CD4-positive, alpha-beta T cell (primary cell): ENCODE results near the gene PHAF1. TPM values are rescaled to one million over a fixed set of nuclear protein-coding genes. Genes with fewer than 3 reads are reported as not detected.

Source experiments
- ATAC-seq: fragments of 200-7000 bp; cut with Tn5 transposase; one replicate; pipeline ENCODE4 v1.10.0; 2022; ENCODE audit warnings: mild to moderate bottlenecking; ENCODE audit not compliant: poor library complexity
- CTCF ChIA-PET: fragments of 350-600 bp; sonication (Branson Sonifier 250); formaldehyde crosslinking; loops from one replicate; lab custom pipeline; 2021; ENCODE audit warnings: antibody characterized with exemption, inconsistent platforms; lab: Charles Lee
- POLR2A ChIA-PET: fragments of 350-600 bp; sonication (Branson Sonifier 250); formaldehyde crosslinking; loops from one replicate; lab custom pipeline; 2021; ENCODE audit warnings: antibody characterized with exemption, inconsistent platforms; lab: Charles Lee
- DNase-seq, 14 experiments: peaks; one replicate each; pipeline ENCODE4 v3.0.0-alpha.2; 2013 to 2020; ENCODE audit warnings: mixed read lengths in 2 of 14
- H3K27ac ChIP-seq, 2 donors: one replicate each; pipeline versions ENCODE4 v1.5.1 to v1.7.0; 2013; ENCODE audit warnings: low read length in 2 of 2, low read depth in 1 of 2, mild to moderate bottlenecking in 1 of 2
- H3K27me3 ChIP-seq, 2 experiments: 1 replicate in 1 of 2; 2 replicates in 1 of 2; pipeline versions ENCODE4 v1.6.1 to v1.7.0; 2013; ENCODE audit warnings: low read length in 2 of 2, control low read depth in 1 of 2, mild to moderate bottlenecking in 1 of 2, moderate library complexity in 1 of 2; ENCODE audit not compliant: insufficient read depth in 2 of 2, control insufficient read depth in 1 of 2
- H3K36me3 ChIP-seq: one replicate; pipeline ENCODE4 v1.6.1; 2013; ENCODE audit warnings: low read length, control low read depth; ENCODE audit not compliant: insufficient read depth
- H3K4me1 ChIP-seq: one replicate; pipeline ENCODE4 v1.6.1; 2013; ENCODE audit warnings: low read length, control low read depth; ENCODE audit not compliant: insufficient read depth
- H3K4me3 ChIP-seq: one replicate; pipeline ENCODE4 v1.5.1; 2013; ENCODE audit warnings: mild to moderate bottlenecking, low read length, moderate library complexity
- H3K9me3 ChIP-seq, 2 experiments: 1 replicate in 1 of 2; 2 replicates in 1 of 2; pipeline versions ENCODE4 v1.6.1 to v1.7.0; 2013; ENCODE audit warnings: low read length in 2 of 2, mild to moderate bottlenecking in 2 of 2, control low read depth in 1 of 2, moderate library complexity in 1 of 2; ENCODE audit not compliant: control insufficient read depth in 1 of 2, insufficient read depth in 1 of 2
- H3K27ac Mint-ChIP-seq: one replicate; pipeline ENCODE4 v1.8.0; 2020; ENCODE audit warnings: mixed read lengths
- H3K27me3 Mint-ChIP-seq: one replicate; pipeline ENCODE4 v1.8.0; 2021; ENCODE audit warnings: mixed read lengths
- H3K36me3 Mint-ChIP-seq: one replicate; pipeline ENCODE4 v1.8.0; 2021; ENCODE audit warnings: low read depth, mixed read lengths
- H3K4me1 Mint-ChIP-seq: one replicate; pipeline ENCODE4 v1.8.0; 2021; ENCODE audit warnings: low read depth, mixed read lengths
- H3K4me3 Mint-ChIP-seq: one replicate; pipeline ENCODE4 v1.8.0; 2020; ENCODE audit warnings: mild to moderate bottlenecking, mixed read lengths
- H3K9me3 Mint-ChIP-seq: one replicate; pipeline ENCODE4 v1.8.0; 2020; ENCODE audit warnings: mixed read lengths
- CTCF ChIP-seq: fragments of 200-600 bp; IDR thresholded peaks from one replicate; pipeline ENCODE4 v1.8.0; 2022; ENCODE audit warnings: antibody characterized with exemption, mild to moderate bottlenecking
- intact Hi-C, 2 experiments: fragments of 100-400 bp; cut with DNase I in 1 of 2; cut with micrococcal nuclease in 1 of 2; formaldehyde crosslinking; loops; one replicate each; pipeline versions ENCODE4 v1.15.1 to v1.9.0; 2023 to 2025; cut with DNase I, micrococcal nuclease
- total RNA-seq, 174 experiments: library from RNA in 2 of 174; stranded (reverse) in 2 of 174; gene quantifications; one replicate each; pipeline ENCODE4 v1.2.3 and lab custom pipeline; 2021 to 2026

The PHAF1 gene
- total RNA-seq, 2 experiments from 2014 or later, result 10.6 to 10.8 TPM

GRCh38 chr16:67150047-67150832 is 40.5 kb downstream of the PHAF1 start:
- ATAC-seq (peak; percentile 70), DNase-seq (peak in 7 of 14 experiments; percentile 9 to 73 (median 41))
- Histone ChIP-seq H3K4me3 (peak overlapping the region; percentile 57), H3K9me3 (peaks cover 0 to 7% of the 10 kb centered on the region in 2 experiments), H3K27ac (no peak overlapping the region), H3K4me1 (peaks cover 45% of the 10 kb centered on the region), H3K27me3 (no peaks in the 10 kb centered on the region), H3K36me3 (peaks cover 31% of the 10 kb centered on the region)
- peak; percentile 5 for TF ChIP-seq CTCF
- intact Hi-C loops, result no loop called here
- CTCF ChIA-PET, result interaction anchor here (1.0 to 1.3 kb wide), 3 partner anchors 9 to 132 kb away, joined by 3 to 4 read pairs (median 3); partner anchors contain the start of genes FBXL8 and TRADD
- Mint-ChIP-seq H3K4me3 (no peak overlapping the region), H3K9me3 (no peaks in the 10 kb centered on the region), H3K27ac (no peak overlapping the region), H3K4me1 (peaks cover 18% of the 10 kb centered on the region), H3K27me3 (peaks cover 14% of the 10 kb centered on the region), H3K36me3 (peaks cover 37% of the 10 kb centered on the region)
- POLR2A ChIA-PET, result interaction anchor here (0.7 to 3.0 kb wide), 8 partner anchors 9 to 196 kb away, joined by 3 to 29 read pairs (median 5); partner anchors contain the start of genes CBFB, FBXL8, FHOD1 and HSF4

- peak within 1 kb of the TSS; percentile 79 for H3K4me3 Mint-ChIP-seq
- H3K36me3 Mint-ChIP-seq, result peaks cover 30% of the 10 kb centered on the region
- peaks cover 51% of the 10 kb centered on the region for H3K4me1 ChIP-seq
- peaks cover 24% of the 10 kb centered on the region for H3K4me1 Mint-ChIP-seq
- intact Hi-C loops, result no loop called here
- H3K9me3 ChIP-seq, result peaks cover 0 to 7% of the 10 kb centered on the region in 2 experiments
- no peaks in the 10 kb centered on the region for H3K9me3 Mint-ChIP-seq
- TF ChIP-seq CTCF, result no peak
- H3K27me3 Mint-ChIP-seq, result peaks cover 14% of the 10 kb centered on the region
- ATAC-seq (peak; percentile 27), DNase-seq (peak in 5 of 14 experiments; percentile 11 to 63 (median 51))
- H3K27ac Mint-ChIP-seq, result peak within 1 kb of the TSS; percentile 55
- ChIA-PET CTCF (interaction anchor here (0.6 to 1.3 kb wide), 4 partner anchors 9 to 133 kb away, joined by 3 to 4 read pairs (median 4); partner anchors contain the start of genes FBXL8 and TRADD), POLR2A (interaction anchor here (0.7 to 3.0 kb wide), 8 partner anchors 9 to 197 kb away, joined by 3 to 29 read pairs (median 5); partner anchors contain the start of genes CBFB, FBXL8, FHOD1 and HSF4)
- no peaks in the 10 kb centered on the region for H3K27me3 ChIP-seq
- H3K27ac ChIP-seq, result no peak within 1 kb of the TSS
- H3K4me3 ChIP-seq, result peak within 1 kb of the TSS; percentile 57
- peaks cover 24% of the 10 kb centered on the region for H3K36me3 ChIP-seq
These were observed 41.2 kb downstream of the PHAF1 start, which contains the start of gene B3GNT9 for GRCh38 chr16:67150833-67151396. Gene B3GNT9 (minus strand): TSS chr16:67150998. CDS start chr16:67150485, 513 bp downstream.

GRCh38 chr16:67151431-67152097 is 41.8 kb downstream of the PHAF1 start:
- ChIA-PET POLR2A (interaction anchor here (1.3 to 3.0 kb wide), 8 partner anchors 8 to 197 kb away, joined by 4 to 29 read pairs (median 5); partner anchors contain the start of genes CBFB, FBXL8, HSF4 and TRADD), CTCF (interaction anchor here (0.6 to 1.3 kb wide), 5 partner anchors 8 to 198 kb away, joined by 3 to 4 read pairs (median 3); partner anchors contain the start of genes FBXL8 and TRADD)
- ATAC-seq (no peak), DNase-seq (no peak)
- peaks cover 24% of the 10 kb centered on the region for H3K36me3 Mint-ChIP-seq
- H3K4me3 ChIP-seq, result peak overlapping the region; percentile 57
- H3K27ac ChIP-seq, result no peak overlapping the region
- peaks cover 57% of the 10 kb centered on the region for H3K4me1 ChIP-seq
- peaks cover 14% of the 10 kb centered on the region for H3K27me3 Mint-ChIP-seq
- no peaks in the 10 kb centered on the region for H3K9me3 Mint-ChIP-seq
- H3K36me3 ChIP-seq, result peaks cover 18% of the 10 kb centered on the region
- peaks cover 30% of the 10 kb centered on the region for H3K4me1 Mint-ChIP-seq
- H3K27me3 ChIP-seq, result no peaks in the 10 kb centered on the region
- peaks cover 0 to 7% of the 10 kb centered on the region in 2 experiments for H3K9me3 ChIP-seq
- no peak for TF ChIP-seq CTCF
- intact Hi-C loops, result no loop called here
- peak overlapping the region; percentile 79 for H3K4me3 Mint-ChIP-seq
- H3K27ac Mint-ChIP-seq, result peak overlapping the region; percentile 55
